ENCODE measurements around the gene GPA33.
A peak's percentile ranks its signal among the peaks of the same experiment; 100 is the strongest.

GPA33 gene, protein sequence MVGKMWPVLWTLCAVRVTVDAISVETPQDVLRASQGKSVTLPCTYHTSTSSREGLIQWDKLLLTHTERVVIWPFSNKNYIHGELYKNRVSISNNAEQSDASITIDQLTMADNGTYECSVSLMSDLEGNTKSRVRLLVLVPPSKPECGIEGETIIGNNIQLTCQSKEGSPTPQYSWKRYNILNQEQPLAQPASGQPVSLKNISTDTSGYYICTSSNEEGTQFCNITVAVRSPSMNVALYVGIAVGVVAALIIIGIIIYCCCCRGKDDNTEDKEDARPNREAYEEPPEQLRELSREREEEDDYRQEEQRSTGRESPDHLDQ

DNA sequence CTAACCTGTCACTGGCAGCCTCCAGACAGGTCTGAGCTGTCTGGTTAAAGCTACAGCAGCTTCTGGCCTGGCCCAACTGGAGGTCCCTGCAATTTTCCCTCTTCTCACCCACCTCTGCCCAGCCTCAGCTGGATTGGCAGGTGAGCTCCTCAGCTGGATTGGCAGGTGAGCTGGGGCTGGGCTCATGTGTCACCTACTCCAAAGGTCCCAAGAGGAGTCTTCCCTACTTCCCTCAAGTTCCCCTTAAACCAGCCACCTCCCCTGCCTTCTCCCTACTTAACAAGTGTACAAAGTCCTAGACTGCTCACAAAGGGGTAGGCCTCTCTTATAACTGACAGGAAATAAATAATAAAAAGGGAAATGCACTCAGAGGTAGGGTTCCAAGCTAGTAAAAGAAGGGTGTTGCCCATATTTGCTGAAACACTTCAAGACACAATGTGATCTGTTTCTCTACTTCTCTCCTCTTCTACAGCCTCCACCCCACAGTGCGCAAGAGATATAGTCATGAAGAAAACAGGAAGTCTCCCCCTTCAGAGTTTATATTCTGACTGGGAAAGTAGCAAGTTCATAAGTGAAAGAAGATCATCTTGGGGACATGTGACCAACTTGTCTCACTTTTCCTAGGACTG lies at the start of gene GPA33:
Gene GPA33, minus strand, starts transcription at position 64 of the 629 bp plus-strand sequence. CDS start 90 bp downstream, outside the sequence.
- TF ChIP-seq, protein P1, sequence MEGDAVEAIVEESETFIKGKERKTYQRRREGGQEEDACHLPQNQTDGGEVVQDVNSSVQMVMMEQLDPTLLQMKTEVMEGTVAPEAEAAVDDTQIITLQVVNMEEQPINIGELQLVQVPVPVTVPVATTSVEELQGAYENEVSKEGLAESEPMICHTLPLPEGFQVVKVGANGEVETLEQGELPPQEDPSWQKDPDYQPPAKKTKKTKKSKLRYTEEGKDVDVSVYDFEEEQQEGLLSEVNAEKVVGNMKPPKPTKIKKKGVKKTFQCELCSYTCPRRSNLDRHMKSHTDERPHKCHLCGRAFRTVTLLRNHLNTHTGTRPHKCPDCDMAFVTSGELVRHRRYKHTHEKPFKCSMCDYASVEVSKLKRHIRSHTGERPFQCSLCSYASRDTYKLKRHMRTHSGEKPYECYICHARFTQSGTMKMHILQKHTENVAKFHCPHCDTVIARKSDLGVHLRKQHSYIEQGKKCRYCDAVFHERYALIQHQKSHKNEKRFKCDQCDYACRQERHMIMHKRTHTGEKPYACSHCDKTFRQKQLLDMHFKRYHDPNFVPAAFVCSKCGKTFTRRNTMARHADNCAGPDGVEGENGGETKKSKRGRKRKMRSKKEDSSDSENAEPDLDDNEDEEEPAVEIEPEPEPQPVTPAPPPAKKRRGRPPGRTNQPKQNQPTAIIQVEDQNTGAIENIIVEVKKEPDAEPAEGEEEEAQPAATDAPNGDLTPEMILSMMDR (IDR thresholded peaks at IDR 0.05; ENCODE audit: unreplicated experiment in 3 of 3) = no peak
- no peaks in the 10 kb centered on the region for H3K9me3 Mint-ChIP-seq
- no peaks in the 10 kb centered on the region for H3K36me3 Mint-ChIP-seq (ENCODE audit: low read depth)
- peaks cover 26% of the 10 kb centered on the region for H3K4me1 Mint-ChIP-seq
- no peak within 1 kb of the TSS for H3K27ac Mint-ChIP-seq
- no peak within 1 kb of the TSS for H3K4me3 Mint-ChIP-seq
- H3K27me3 Mint-ChIP-seq (ENCODE audit: low read depth) = peaks cover 4% of the 10 kb centered on the region

DNA sequence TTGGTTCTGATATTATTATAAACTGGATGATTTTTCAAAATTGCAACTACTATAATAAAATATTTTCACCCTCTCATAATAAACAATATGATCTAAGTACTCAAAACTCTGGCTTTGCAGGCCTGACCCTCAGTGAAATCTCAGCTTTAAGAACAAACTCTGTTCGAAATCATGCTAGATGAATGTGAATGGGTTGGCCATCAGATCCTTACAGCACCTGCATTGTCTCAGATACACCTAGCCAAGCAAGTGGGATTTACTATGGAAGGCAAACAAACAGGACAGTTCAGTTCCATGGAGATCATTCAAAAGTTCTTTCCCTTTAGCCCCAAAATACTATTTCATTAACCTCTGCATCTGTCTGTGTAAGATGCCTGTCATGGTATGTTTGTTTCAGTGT lies 48.5 kb upstream of the GPA33 start:
- TF ChIP-seq, protein P1 (IDR thresholded peaks at IDR 0.05; ENCODE audit: unreplicated experiment in 3 of 3) = no peak
- Mint-ChIP-seq H3K27ac (no peak overlapping the region), H3K36me3 (ENCODE audit: low read depth) (peaks cover 4% of the 10 kb centered on the region), H3K4me1 (no peaks in the 10 kb centered on the region), H3K9me3 (peaks cover 4% of the 10 kb centered on the region), H3K27me3 (ENCODE audit: low read depth) (peaks cover 12% of the 10 kb centered on the region), H3K4me3 (no peak overlapping the region)

DNA sequence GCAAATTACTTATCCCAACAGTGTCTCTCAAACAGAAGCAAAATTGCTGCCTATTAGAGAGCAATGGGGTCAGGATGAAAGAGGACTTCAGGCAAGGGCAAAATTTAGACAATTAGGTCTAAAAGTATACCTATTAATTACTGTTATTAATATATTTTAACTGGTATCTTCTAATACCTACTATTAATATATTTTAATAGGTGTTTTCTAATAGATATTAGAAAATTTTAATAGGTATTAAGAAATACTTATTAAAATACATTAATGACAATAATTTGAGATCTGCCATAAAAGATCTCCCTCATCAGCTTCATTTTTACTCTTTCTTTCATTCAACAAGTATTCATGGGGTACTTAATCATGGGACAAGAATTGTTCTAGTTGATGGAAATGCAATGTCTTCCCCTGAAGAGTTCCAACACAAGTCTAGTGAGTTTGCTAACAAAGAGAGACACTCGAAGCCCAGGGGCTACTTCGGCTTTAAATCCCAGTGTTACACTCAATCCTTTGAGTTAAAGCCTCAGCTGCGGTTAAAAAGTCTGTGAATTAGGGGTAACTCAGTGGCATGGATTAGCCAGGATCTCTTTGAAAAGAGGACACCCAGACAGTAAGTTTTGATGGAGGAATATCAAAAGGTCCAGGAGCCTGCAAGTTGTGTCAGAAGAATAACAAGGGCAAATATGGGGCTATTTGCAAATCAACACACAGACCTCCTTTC lies 47.8 kb upstream of the GPA33 start:
- TF ChIP-seq, protein P1 (IDR thresholded peaks at IDR 0.05; ENCODE audit: unreplicated experiment in 3 of 3) = no peak
- Mint-ChIP-seq H3K4me3 (no peak overlapping the region), H3K4me1 (no peaks in the 10 kb centered on the region), H3K36me3 (ENCODE audit: low read depth) (peaks cover 4% of the 10 kb centered on the region), H3K9me3 (peaks cover 2% of the 10 kb centered on the region), H3K27ac (no peak overlapping the region), H3K27me3 (ENCODE audit: low read depth) (peaks cover 12% of the 10 kb centered on the region)

DNA sequence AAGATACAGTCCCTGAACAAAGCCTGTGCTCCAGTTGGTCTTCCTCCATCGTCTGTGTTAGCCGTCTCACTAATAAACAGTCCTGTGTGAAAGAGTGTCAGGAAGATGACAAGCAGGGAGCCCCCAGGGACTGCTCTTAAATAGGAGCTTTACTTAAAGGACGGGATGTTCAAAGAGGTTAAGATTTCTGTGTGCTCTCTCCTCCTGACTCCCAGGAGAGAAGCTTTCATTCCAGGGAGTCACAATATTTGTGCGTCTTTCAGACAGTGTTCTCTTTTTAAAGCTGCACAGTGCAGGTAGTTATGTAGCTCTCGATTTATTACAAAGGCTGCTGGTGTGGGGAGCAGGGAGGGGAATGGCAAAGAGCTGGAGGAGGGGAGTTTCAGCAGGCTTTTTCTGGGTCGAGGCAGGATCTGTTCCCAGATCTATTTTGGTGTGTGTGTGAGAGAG lies 47.2 kb upstream of the GPA33 start:
- Mint-ChIP-seq H3K36me3 (ENCODE audit: low read depth) (peaks cover 2% of the 10 kb centered on the region), H3K4me3 (no peak overlapping the region), H3K4me1 (no peaks in the 10 kb centered on the region), H3K27ac (peak overlapping the region in 1 of 3 experiments; percentile 9), H3K9me3 (peaks cover 1% of the 10 kb centered on the region), H3K27me3 (ENCODE audit: low read depth) (peaks cover 12% of the 10 kb centered on the region)
- TF ChIP-seq, protein P1 (IDR thresholded peaks at IDR 0.05; ENCODE audit: unreplicated experiment in 3 of 3) = no peak

DNA sequence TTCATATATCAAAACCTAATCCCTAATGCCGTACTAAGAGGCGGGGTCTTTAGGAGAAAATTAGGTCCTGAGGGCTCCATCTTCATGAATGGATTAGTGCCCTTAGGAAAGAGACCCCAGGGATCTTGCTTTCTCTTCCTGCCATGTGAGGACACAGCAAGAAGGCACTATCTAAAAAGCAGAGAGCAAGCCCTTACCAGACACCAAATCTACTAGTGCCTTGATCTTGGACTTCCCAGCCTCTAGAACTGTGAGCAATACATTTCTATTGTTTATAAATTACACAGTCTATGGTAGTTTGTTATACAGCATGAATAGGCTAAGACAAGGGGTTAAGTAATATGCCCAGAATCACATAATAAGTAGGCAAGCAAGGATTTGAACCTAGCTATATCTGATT lies 46.6 kb upstream of the GPA33 start:
- Mint-ChIP-seq H3K27me3 (ENCODE audit: low read depth) (peaks cover 12% of the 10 kb centered on the region), H3K27ac (no peak overlapping the region), H3K36me3 (ENCODE audit: low read depth) (no peaks in the 10 kb centered on the region), H3K9me3 (no peaks in the 10 kb centered on the region), H3K4me3 (no peak overlapping the region), H3K4me1 (no peaks in the 10 kb centered on the region)
- TF ChIP-seq, protein P1 (IDR thresholded peaks at IDR 0.05; ENCODE audit: unreplicated experiment in 3 of 3) = no peak
